Endodermal cell (in vitro differentiated cells): ENCODE measurements around the gene ZNF536. TPM values are rescaled to one million over a fixed set of nuclear protein-coding genes. Genes with fewer than 3 reads are reported as not detected.

Source experiments
- DNase-seq: peaks from one replicate; pipeline ENCODE4 v3.0.0-alpha.2; 2017
- H3K27ac ChIP-seq: 2 replicates; pipeline ENCODE4 v1.5.1; 2013; ENCODE audit warnings: mild to moderate bottlenecking, low read depth, low read length, moderate library complexity
- H3K27me3 ChIP-seq: 2 replicates; pipeline ENCODE4 v1.6.1; 2013; ENCODE audit warnings: mild to moderate bottlenecking, low read length, moderate library complexity; ENCODE audit not compliant: insufficient read depth, control insufficient read depth, poor library complexity, severe bottlenecking
- H3K36me3 ChIP-seq: 2 replicates; pipeline ENCODE4 v1.7.0; 2013; ENCODE audit warnings: mild to moderate bottlenecking, low read length, moderate library complexity; ENCODE audit not compliant: control insufficient read depth, insufficient read depth
- H3K4me1 ChIP-seq: one replicate; pipeline ENCODE4 v1.7.0; 2013; ENCODE audit warnings: low read length; ENCODE audit not compliant: control insufficient read depth, insufficient read depth
- H3K4me3 ChIP-seq: 2 replicates; pipeline ENCODE4 v1.5.1; 2013; ENCODE audit warnings: mild to moderate bottlenecking, low read length, moderate library complexity
- H3K9ac ChIP-seq: 2 replicates; pipeline ENCODE4 v1.6.1; 2013; ENCODE audit warnings: mild to moderate bottlenecking, low read length, moderate library complexity; ENCODE audit not compliant: poor library complexity, severe bottlenecking; ENCODE audit errors: extremely low read depth
- H3K9me3 ChIP-seq: 2 replicates; pipeline ENCODE4 v1.6.1; 2013; ENCODE audit warnings: mild to moderate bottlenecking, low read length, moderate library complexity; ENCODE audit not compliant: control insufficient read depth
- H3K27ac Mint-ChIP-seq: 2 replicates; pipeline ENCODE4 v1.8.0; 2020; ENCODE audit warnings: mixed read lengths
- H3K27me3 Mint-ChIP-seq: 2 replicates; pipeline ENCODE4 v1.8.0; 2021; ENCODE audit warnings: mild to moderate bottlenecking, mixed read lengths; ENCODE audit not compliant: insufficient read depth
- H3K36me3 Mint-ChIP-seq: 2 replicates; pipeline ENCODE4 v1.8.0; 2020; ENCODE audit warnings: low read depth, mixed read lengths
- H3K4me1 Mint-ChIP-seq: 2 replicates; pipeline ENCODE4 v1.8.0; 2020; ENCODE audit warnings: mixed read lengths
- H3K4me3 Mint-ChIP-seq: 2 replicates; pipeline ENCODE4 v1.8.0; 2020; ENCODE audit warnings: mild to moderate bottlenecking, moderate library complexity, mixed read lengths
- H3K9me3 Mint-ChIP-seq: 2 replicates; pipeline ENCODE4 v1.8.0; 2020; ENCODE audit warnings: mild to moderate bottlenecking, mixed read lengths
- CTCF ChIP-seq: fragments of 200-600 bp; sonication (generic); conservative IDR thresholded peaks from 2 replicates; pipeline ENCODE4 v1.5.0; 2021; ENCODE audit warnings: antibody characterized with exemption, mild to moderate bottlenecking
- WGBS, 2 experiments: methylation state at CpG; one replicate each; pipeline versions ENCODE4 v1.1.5 to v1.1.7; 2013; ENCODE audit warnings: missing lambda C conversion rate in 2 of 2, mixed read lengths in 1 of 2; ENCODE audit not compliant: insufficient coverage in 1 of 2, insufficient read length in 1 of 2; 5-methylcytosine and 5-hydroxymethylcytosine counted together
- total RNA-seq, 2 donors: library from RNA; stranded (reverse); fragmentation: NEBNext Ultra II Directional in 1 of 2; extraction: Animal tissue kit (Norgen Biotek cat#: 25700) in 1 of 2; gene quantifications; 2 replicates in 1 of 2; 3 replicates in 1 of 2; pipeline ENCODE4 v1.2.1, GENCODE V29; 2021

The ZNF536 gene
- total RNA-seq, 2 donors from 2014 or later = not detected

GRCh38 chr19:30604657-30605056 is 232.5 kb downstream of the ZNF536 start:
- no peaks in the 10 kb centered on the region for H3K4me1 Mint-ChIP-seq
- Histone ChIP-seq H3K4me3 (no peak overlapping the region), H3K27ac (no peak overlapping the region), H3K4me1 (no peaks in the 10 kb centered on the region), H3K9me3 (no peaks in the 10 kb centered on the region), H3K9ac (no peak overlapping the region), H3K27me3 (no peaks in the 10 kb centered on the region), H3K36me3 (no peaks in the 10 kb centered on the region)
- no peak overlapping the region for H3K27ac Mint-ChIP-seq
- 86 to 90% methylated on average over 2 to 6 of the region's 6 CpGs for WGBS, 2 experiments
- H3K9me3 Mint-ChIP-seq = no peaks in the 10 kb centered on the region
- peaks cover 2% of the 10 kb centered on the region for H3K27me3 Mint-ChIP-seq
- no peak for DNase-seq
- no peak overlapping the region for H3K4me3 Mint-ChIP-seq
- H3K36me3 Mint-ChIP-seq = no peaks in the 10 kb centered on the region
- no peak for TF ChIP-seq CTCF

- Histone ChIP-seq H3K9me3 (no peaks in the 10 kb centered on the region), H3K9ac (no peak overlapping the region), H3K27me3 (no peaks in the 10 kb centered on the region), H3K36me3 (no peaks in the 10 kb centered on the region), H3K27ac (no peak overlapping the region), H3K4me1 (no peaks in the 10 kb centered on the region), H3K4me3 (no peak overlapping the region)
- no peak for DNase-seq
- 93 to 100% methylated on average over 3 of the region's 3 CpGs for WGBS, 2 experiments
- Mint-ChIP-seq H3K4me3 (no peak overlapping the region), H3K27ac (no peak overlapping the region), H3K36me3 (no peaks in the 10 kb centered on the region), H3K9me3 (no peaks in the 10 kb centered on the region), H3K4me1 (no peaks in the 10 kb centered on the region), H3K27me3 (peaks cover 2% of the 10 kb centered on the region)
- TF ChIP-seq CTCF = no peak
These were observed 233.1 kb downstream of the ZNF536 start for GRCh38 chr19:30605333-30605732.

- no peak overlapping the region for H3K27ac ChIP-seq
- Mint-ChIP-seq H3K36me3 (no peaks in the 10 kb centered on the region), H3K9me3 (no peaks in the 10 kb centered on the region), H3K4me1 (no peaks in the 10 kb centered on the region), H3K4me3 (no peak overlapping the region), H3K27ac (no peak overlapping the region), H3K27me3 (peaks cover under 1% of the 10 kb centered on the region)
- TF ChIP-seq CTCF = no peak
- no peaks in the 10 kb centered on the region for H3K27me3 ChIP-seq
- no peaks in the 10 kb centered on the region for H3K9me3 ChIP-seq
- no peak overlapping the region for H3K9ac ChIP-seq
- no peak for DNase-seq
- no peak overlapping the region for H3K4me3 ChIP-seq
- H3K4me1 ChIP-seq = no peaks in the 10 kb centered on the region
- WGBS, 2 experiments = 78% methylated on average over 7 to 8 of the region's 8 CpGs
- no peaks in the 10 kb centered on the region for H3K36me3 ChIP-seq
These were observed 234.2 kb downstream of the ZNF536 start for GRCh38 chr19:30606114-30607050.
